ENCODE data around the gene PYM1.

The PYM1 gene

GRCh38 chr12:55927588-55928502 is at the start of gene PYM1:
Gene PYM1 (minus strand): TSS chr12:55927894. CDS start chr12:55927761, 133 bp downstream.
- DNase-seq = peak; percentile 97

DNA sequence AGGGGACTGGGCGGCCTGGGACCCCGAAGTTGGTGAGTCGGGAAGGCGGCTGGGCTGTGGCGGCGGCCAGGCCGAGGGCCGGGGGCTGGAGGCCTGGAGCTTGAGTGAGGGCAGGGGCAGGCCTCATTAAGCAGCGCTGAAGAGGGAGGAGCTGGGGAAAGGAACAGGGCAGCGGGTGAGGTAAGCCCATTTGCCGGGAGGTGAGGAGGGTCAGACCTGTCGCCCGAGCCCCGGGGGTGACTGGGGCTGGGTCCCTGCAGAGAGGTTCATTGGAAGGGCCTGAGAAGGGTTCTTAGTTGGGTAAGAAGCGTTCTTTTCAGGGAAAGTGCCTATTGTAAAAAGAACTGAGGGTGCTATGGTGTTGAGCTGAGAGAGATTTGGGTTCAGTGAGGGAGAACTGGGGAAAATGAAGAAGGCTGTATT is 46.6 kb upstream of the PYM1 start:
- peak; percentile 89 for DNase-seq

GRCh38 chr12:55973599-55974307 is 46.1 kb upstream of the PYM1 start, which contains the start of gene RAB5B:
Gene RAB5B (plus strand): TSS chr12:55974078. CDS start chr12:55986961, 12,883 bp downstream.
- DNase-seq = peak; percentile 100

GRCh38 chr12:55972911-55973598 is 45.4 kb upstream of the PYM1 start:
- peak; percentile 69 for DNase-seq

DNA sequence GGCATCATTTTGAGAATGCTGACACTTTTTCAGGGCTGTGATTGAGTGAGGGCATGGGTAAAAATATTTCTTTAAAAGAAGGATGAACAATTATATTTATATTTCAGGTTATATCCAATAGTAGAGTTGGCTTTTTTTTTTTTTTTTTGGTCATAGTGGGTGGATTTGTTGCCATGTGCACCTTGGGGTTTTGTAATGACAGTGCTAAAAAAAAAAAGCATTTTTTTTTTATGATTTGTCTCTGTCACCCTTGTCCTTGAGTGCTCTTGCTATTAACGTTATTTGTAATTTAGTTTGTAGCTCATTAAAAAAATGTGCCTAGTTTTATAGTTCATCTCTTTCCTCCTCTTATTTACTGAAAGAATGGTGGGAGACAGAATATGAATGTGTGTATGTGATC is 44.8 kb upstream of the PYM1 start:
- no peak for DNase-seq

GRCh38 chr12:55972042-55972441 is 44.3 kb upstream of the PYM1 start:
- peak; percentile 84 for DNase-seq

- DNase-seq = no peak
Observed at GRCh38 chr12:55970775-55971174, 43.1 kb upstream of the PYM1 start.

DNA sequence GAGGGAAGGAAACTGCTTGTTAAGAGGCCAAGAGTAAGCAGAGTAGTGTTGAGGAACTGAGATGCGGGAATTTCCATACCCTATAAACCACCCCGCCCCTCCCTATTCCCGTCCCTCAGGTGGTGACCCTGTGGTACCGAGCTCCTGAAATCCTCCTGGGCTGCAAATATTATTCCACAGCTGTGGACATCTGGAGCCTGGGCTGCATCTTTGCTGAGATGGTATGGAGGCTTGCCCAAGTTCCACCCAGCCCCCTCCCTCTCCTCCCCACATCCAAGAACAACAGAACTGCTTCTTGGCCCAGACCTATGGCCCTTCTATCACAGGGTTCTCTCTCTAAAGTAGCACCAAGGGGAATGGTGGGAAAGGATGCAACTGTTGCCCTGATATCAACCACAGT is 41.7 kb upstream of the PYM1 start:
- no peak for DNase-seq

DNA sequence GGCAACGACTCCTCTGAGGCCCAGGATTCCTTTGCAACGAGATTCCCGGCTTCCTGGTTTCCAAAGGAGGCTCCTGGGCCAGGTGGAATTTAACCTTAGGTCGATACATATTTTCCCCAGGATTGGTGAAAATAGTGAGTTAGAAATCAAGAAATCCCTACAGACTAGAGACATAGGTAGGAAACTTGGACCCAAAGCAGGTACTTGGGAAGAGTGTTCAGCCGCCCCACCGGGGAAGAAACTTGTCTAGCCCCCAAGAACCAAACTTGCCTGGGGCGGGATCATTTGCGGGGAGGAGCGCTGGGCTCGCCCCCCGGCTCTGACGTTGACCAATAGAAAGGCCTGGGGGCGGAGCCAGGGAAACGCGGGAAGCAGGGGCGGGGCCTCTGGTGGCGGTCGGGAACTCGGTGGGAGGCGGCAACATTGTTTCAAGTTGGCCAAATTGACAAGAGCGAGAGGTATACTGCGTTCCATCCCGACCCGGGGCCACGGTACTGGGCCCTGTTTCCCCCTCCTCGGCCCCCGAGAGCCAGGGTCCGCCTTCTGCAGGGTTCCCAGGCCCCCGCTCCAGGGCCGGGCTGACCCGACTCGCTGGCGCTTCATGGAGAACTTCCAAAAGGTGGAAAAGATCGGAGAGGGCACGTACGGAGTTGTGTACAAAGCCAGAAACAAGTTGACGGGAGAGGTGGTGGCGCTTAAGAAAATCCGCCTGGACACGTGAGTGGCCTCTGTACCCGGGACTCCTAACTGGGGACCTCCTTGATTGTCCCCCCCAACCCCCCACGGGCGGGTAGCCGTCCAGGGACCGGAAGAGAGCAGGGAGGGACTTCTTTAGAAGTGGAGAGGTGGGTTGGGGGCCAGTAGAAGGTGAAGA is 39.0 kb upstream of the PYM1 start, which contains the start of gene CDK2:
TSS of gene CDK2 (plus strand) at position 423 of the 874 bp plus-strand sequence. CDS start at position 602, 179 bp downstream.
- DNase-seq = peak; percentile 98

GRCh38 chr12:55965941-55966407 is 38.3 kb upstream of the PYM1 start, which contains the start of gene PMEL:
Gene PMEL (minus strand): TSS chr12:55966042. CDS start chr12:55966011, 31 bp downstream.
- peak; percentile 69 for DNase-seq

DNA sequence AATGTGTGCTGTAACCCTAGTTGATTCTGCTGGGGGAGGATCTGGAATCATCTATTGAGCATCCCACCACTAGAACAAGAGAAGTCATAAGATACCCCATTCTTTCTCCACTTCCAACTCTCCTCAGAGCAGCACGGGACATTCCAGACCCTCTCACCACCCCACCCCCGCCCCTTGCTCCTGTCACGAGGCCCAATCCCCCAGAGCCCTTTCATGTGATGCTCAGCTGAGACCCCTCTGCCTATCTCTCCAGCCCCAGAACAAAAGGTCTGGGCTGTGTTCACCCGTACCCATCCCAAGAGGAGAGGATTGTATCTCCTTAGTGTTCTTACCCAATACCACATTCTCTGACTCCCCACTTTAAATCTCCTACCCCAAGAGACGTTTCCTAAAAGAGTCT is 37.5 kb upstream of the PYM1 start:
- DNase-seq = no peak

DNA sequence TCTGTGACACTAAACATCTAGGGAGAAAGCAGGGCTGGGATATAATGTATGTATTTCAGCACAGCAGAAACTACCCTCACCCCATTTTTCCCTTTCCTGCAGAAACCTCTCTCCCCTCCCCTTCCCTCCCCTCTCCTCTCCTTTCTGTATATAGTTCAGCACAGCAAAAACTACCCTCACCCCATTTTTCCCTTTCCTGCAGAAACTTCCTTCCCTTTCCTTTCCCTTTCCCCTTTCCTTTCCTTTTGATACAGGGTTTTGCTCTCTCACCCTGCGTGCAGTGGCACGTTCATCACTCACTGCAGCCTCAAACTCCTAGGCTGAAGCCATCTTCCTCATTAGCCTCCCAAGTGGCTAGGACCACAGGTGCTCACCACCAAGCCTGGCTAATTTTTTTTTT is 36.1 kb upstream of the PYM1 start:
- no peak for DNase-seq

DNA sequence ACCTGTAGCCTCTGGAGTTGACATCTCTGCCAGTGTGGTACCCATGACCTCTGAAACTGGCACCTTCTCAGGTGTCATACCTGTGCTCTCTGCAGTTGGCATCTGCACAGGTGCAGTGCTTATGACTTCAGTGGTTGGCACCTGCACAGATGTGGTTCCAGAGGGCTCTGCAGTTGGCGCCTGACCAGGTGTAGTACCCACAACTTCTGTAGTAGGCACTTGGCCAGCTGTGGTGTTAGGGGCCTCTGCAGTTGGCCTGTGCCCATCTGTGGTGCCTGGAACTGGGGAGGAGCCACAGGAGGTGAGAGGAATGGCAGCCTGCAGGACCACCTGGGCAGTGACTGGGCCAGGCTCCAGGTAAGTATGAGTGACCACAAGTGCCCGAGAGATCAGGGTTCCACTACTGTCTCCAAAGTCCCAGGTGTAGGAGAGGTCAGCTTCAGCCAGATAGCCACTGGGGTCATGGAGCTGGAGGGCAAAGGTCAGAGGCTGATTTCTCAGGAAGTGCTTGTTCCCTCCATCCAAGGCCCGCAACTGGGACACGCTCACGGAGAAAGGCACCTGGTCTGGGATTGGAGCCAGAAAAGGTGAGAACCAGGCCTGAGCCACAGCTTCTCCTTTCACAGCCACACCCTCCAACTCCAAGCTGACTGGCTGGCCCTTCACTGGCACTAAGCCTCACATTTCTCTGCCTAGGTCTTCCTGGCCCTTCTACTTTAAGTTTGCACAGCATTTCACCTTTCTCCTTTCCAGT is 29.6 kb upstream of the PYM1 start:
- no peak for DNase-seq

DNA sequence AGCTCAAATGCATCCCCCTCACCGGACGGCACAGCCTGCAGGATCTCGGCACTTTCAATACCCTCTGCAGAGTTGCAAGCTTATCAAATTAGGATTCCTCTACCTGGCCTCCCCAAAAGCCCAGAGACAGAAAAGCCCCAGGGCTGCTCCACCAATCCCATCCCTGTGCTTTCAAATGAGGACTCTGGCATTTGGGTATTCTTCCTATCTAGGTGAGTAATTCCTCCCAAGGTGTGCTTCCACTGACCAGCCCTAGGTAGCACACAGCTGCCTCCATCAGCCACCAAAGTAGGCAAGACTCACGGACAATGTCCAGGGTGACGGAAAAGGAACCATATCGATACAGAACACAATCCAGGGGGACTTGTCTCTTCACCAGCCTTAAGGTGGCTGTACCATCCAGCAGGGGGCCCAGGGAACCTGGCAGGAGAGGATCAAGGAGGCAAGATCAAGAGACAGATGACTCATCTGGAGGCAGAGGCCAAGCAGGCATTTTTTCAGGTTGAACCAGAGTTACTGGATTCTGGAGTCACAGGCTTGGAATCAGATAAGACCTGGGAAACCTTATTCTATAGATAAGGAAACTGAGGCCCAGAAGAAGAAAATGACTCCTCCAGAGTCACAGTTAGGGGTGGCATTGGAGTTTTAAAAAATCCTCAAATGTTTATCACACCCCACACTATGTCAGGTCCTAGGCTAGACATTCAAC is 28.3 kb upstream of the PYM1 start:
- peak; percentile 97 for DNase-seq

DNA sequence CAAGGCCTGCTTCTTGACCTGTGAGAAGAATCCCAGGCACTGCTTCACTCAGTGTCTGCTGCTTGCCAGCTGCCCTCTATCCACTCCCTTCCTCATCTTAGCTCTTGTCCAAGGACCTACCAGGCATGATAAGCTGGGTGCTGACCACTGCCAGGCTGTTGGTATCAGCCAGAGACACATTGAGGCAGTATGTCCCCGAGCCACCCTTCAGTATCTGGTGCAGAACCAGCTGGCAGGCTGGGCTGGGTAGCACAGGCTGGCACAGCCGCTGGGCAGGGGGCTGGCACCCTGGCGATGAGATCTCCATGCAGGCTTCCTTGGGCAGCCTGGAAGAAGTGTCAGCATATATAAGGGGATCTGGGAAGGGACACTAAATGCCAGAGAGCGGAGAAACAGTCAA is 27.6 kb upstream of the PYM1 start:
- DNase-seq = no peak

DNA sequence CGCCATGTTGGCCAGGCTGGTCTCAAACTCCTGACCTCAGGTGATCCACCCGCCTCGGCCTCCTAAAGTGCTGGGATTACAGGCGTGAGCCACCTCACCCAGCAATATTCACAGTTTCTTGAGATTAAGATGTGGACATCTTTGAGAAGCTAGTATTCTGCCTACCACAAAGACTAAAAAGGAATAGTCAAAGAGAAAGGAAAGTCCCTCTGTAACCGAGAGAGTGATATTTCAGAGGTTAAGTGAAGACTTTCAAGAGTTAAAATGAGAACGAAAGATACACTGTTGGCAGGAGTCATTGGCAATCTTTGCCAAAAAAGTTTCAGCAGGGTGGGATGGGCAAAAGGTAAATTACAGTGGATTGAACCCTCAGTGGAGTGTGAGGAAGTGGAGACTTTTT is 18.9 kb upstream of the PYM1 start:
- no peak for DNase-seq

DNA sequence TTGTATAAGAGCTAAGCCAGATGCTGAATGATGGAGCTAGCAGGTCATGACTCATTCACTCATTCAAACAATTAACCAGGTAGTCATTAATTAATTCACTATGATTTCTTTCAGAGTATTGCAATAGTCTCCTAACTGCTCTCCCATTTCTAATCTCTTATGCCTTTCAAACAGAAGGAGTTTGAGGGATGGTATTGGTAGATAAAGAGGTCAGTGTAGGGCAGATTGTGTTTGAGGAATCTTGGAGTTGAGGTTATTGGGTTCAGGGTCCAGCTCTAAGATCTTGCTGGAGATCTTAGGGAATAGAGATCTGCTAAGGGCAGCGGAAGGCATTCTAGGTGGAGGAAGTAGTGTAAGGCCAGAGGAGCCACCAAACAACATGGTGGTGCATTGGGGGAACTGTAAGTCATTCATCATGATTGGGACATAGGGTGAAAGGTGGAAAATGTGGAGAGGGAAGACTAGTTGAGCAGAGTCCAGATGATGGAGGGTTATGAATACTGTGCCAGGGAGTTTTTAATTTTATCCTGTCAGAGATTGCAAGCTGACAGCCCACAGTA is 15.0 kb upstream of the PYM1 start:
- DNase-seq = no peak

- no peak for DNase-seq
Observed at GRCh38 chr12:55942055-55942454, 14.4 kb upstream of the PYM1 start.

DNA sequence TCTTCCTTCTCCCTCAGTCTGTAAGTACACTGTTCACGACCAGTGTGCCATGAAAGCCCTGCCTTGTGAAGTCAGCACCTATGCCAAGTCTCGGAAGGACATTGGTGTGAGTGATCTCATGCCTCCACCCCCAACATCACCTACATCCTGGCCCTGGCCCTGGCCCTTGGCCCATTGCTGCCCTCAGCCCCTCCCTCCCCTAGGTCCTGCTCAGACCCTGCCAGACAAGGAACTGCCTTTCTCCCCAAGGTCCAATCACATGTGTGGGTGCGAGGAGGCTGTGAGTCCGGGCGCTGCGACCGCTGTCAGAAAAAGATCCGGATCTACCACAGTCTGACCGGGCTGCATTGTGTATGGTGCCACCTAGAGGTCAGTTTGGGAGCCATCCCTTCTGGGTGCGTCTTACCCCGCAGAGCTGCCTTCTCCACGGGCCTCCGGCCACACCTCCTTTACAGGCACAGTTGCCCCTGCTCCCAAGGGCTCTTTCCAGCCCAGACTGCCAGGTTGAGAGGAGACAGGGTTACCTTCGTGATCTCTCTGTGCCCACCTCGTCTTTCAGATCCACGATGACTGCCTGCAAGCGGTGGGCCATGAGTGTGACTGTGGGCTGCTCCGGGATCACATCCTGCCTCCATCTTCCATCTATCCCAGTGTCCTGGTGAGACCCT is 12.5 kb upstream of the PYM1 start:
- DNase-seq = peak; percentile 96

Measured in islet precursor cell (in vitro differentiated cells).